GOT3 (cell line): ENCODE results near the gene A3GALT2.
"Not testable (repeated sequence)": the region's sequence is repeated elsewhere in the genome, so short reads cannot be mapped to it uniquely, and the experiment has no call there.

ENCODE experiments used
- DNase-seq: peaks from one replicate; lab custom pipeline; 2025; ENCODE audit warnings: mixed read lengths; lab: John Stamatoyannopoulos, UW

The A3GALT2 gene

DNA sequence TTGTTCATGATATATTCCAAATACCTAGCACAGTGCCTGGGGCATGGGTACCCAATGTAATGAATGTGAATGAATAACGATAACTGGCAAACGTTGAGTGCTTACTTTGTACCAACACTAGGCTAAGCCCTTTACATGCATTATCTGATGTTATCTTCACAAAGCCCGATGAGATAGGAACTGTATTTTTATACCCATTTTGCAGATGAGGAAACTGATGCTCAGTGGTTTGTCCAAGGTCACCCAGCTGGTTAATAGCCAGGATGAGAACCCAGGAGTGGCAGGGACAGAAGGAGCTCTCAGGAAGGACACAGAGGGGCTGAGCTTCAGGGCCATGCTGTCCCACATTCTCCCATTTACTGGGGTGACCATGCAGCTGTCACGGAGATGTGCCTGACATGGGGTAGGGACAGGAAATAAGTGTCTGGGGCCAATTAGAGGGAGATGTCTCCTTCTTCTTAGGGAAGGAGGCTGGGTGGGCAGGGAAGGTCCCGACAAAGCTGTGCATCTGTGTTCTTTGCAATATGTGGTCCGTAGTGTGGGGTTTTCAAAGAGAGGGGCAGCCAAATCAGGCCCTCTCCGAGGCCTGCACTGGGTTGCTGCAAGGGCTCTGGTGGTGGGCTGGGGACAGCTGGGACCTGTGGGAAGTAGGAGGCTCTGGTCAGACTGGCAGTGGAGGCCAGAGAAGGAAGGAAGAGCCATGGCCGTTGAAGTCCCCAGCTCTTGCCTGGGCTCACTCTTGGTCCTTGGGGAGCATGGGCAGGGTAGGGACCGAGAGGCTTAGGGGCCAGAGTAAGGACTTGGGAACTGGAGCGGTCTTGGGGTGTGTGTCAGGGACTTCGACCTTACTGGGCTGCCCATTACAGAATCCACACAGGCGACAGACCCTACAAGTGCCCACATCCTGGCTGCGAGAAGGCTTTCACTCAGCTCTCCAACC, 26.6 kb downstream of the A3GALT2 start:
- no peak for DNase-seq

DNA sequence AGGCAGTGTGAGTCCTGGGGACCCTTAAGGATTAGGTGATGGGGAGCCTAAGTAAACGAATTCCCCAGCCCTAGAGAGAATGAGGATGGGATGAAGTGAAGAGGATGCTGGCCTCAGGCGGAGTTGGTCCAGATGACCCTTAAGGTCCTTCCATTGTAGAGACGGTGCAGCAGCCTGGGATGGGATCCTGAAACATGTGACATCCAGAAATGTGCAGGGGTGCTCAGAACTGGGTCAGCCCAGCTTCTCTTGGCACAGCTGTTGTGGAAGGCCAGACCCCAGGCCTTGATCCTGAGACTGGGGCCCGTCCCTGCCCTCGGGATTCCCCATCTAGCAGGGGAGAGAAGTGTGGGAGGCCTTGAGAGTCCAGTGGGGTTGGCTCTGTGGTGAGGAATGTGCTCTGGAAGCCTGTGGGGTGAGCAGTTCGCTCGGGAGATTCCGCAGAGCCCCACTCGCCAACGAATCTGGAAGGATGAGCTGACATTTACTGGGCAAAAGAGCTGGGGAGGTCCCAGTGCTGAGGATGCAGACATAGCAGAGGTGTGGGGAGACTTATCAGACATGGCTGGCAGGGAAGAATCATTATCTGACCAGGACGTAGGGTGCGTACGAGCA, 28.1 kb downstream of the A3GALT2 start:
- DNase-seq, result no peak

DNA sequence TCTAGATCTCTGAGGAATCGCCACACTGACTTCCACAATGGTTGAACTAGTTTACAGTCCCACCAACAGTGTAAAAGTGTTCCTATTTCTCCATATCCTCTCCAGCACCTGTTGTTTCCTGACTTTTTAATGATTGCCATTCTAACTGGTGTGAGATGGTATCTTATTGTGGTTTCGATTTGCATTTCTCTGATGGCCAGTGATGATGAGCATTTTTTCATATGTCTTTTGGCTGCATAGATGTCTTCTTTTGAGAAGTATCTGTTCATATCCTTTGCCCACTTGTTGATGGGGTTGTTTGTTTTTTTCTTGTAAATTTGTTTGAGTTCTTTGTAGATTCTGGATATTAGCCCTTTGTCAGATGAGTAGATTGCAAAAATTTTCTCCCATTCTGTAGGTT, 30.3 kb downstream of the A3GALT2 start:
- not testable (repeated sequence) for DNase-seq

DNA sequence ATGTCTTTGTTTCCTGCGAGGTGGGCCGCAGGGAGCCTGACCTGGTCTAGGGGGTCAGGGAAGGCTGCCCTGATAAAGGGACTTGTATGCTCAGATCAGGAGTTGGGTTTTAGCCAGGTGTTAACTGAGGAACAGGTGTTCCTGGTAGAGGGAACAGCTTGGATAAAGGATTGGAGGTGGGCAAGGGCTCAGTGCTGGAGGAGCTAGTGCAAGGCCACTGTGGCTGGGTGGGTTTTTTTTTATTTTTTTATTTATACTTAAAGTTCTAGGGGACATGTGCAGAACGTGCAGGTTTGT, 31.1 kb downstream of the A3GALT2 start:
- DNase-seq, result no peak

DNA sequence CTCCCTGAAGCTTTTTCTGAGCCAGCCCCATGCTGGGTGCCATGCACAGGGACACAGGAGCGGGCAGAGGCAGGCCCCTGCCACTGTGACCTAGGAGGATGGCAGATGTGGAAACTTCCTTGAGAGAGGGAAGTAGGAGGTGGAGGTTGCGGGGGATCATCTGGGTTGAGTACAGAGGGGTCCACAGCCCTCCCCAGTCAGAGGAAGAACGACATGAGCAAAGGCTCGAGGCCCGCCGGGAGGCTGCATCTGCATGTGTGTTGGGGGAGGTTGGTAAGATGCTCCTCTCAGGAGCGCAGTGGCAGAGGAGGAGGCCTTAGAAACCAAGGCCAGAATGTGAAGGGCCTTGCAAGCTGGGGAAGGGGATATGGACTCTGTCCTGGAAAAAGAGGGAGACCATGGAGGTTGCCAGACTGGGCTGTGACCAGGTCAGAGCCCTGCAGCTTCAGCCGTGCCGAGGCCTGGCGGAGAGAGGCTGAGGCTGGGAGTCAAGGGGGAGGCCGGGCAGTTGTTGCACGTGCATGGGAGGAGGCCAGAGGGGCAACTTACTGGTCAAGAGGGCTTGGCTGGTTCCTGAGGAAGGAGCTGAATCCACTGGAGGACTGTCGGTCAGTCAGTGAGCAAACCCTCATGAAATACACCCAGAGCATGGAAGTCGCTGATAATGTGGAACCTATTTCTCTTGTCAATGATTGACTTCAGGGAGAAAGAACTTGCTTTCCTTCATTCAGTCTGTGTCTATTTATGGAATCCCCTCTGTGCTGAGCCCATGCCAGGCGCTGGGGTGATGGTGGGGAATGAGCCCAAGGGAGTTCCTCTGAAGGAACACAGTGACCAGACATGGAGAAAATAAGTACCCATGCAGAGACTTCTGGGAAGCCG, 31.7 kb downstream of the A3GALT2 start:
- no peak for DNase-seq

DNA sequence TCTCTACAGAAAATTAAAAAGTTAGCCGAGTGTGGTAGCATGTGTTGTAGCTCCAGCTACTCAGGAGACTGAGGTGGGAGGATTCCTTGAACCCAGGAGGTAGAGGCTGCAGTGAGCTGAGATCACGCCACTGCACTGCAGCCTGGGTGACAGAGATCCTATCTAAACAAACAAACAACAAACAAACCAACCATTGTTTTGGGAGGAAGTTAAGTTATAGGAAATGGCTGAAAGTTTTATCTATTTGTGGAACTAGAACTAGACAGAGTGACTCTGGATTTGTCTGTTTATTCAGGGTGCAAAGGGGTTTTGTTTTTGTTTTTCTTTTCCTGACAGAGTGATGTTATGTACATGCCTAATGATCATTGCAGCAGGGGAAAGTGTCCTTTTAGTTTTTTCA, 33.6 kb downstream of the A3GALT2 start:
- DNase-seq, result no peak

DNA sequence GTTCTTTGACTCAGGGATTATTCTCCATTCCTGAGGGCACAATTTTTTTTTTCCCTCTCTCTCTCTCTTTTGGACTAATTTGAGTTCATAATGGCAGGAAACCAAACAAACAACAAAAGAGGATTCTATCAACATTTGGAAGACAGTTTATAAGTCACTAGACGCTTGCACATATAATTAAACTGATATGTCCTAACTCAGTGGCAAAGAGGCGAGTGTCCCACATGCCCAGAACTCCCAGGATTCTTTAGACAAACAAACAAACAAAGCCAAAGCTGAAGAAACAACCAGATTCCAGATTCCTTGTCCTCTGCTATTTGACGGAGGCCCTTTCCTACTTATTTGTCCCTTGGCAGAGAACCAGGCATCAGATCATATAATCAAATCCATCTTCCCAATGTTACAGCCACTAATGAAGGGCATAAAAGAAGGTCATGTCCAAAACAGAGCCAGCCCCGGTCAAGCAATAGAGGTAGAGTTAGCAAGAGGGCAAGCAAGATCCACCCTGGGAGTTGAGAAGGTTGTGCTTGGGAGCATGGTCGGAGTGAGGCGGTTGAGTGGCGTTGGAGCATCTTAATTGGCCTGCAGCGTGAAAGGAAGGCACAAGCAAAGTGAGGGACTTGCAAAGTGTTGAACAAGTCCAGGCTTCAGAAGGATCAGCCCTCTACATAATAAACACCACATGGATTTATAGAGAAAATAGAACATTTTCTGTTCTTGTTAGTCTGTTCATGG, 34.3 kb downstream of the A3GALT2 start:
- no peak for DNase-seq

DNA sequence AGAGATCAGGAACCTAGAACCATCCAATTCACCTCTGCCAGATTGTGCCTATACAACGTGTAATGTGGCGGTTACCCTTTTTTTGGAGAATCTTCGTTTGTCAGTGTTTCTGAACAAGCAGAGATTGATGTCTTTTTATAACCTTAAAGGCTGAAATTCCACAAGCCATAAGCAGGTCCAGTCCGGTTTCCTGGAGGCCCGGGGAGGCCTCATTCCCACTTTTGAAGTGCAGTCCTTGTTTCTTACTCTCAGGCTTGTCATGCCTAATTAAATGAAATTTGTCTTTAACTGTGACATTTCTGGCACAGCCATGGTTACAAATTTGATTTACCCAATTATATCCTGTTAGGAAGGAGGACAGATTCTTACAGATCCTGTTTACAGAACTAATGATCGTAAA, 36.8 kb downstream of the A3GALT2 start:
- DNase-seq, result no peak

DNA sequence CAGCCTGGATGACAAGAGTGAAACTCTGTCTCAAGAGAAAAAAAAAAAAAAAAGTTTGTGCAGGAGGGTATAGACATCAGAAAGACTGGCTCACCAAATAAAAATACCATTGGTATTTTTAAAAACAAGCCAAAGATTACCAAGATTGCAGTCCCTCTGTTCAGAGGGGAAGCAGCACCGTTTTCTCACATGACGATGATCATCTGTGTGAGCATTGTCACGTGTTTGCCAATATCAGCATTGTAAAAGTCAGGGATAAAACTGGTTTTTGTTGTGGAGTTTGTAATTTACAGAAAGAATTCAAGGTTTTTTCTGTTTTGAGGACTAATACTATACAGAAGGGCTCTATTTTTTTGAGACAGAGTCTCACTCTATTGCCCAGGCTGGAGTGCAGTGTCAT, 38.1 kb downstream of the A3GALT2 start:
- no peak for DNase-seq

DNA sequence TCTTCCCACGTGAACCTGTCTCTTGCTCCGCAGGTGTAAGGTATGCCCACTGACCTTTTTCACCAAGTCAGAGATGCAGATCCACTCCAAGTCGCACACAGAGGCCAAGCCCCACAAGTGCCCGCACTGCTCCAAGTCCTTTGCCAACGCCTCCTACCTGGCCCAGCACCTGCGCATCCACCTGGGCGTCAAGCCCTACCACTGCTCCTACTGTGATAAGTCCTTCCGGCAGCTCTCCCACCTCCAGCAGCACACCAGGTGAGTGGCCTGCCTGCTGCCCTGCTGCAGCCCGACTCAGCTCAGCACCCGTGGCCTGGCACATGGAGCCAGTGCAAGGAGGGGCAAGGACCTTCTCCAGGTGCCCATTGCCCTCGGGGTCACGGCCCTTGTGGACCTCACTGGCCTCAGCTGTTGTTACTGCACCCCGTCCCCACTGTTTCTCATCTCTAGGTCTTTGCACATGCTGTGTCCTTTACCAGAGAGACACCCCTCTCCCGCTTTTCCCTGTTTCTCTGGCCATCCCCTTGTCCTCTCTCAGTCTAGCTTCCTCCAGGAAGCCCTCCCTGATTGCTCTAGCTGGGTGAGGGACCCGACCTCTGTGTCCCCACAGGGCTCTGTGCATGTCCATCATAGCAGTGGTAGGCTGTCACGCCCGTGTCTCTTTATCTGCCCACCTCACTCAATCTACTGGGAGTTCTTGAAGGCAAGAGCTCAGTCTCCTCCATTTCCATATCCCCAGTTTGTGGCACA, 39.2 kb downstream of the A3GALT2 start:
- no peak for DNase-seq

DNA sequence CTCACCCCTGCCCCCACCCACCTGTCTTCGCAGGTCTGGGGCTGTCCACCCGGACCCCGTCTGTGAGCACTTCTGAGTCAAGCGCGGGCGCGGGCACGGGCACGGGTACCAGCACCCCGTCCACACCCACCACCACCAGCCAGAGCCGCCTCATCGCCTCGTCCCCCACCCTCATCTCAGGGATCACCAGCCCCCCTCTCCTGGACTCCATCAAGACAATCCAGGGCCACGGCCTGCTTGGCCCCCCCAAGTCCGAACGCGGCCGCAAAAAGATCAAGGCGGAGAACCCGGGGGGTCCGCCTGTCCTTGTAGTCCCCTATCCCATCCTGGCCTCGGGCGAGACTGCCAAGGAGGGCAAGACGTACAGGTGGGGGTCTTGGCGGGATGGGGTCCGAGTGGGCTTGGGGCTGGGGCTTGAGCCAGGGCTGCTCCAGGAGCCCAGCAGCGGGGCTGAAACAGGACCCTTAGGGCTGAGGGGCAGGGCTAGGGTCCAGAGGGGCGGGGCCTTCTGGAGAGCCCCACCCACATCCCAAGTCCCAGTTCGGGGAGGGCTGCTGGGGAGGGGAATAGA, 40.7 kb downstream of the A3GALT2 start:
- no peak for DNase-seq

DNA sequence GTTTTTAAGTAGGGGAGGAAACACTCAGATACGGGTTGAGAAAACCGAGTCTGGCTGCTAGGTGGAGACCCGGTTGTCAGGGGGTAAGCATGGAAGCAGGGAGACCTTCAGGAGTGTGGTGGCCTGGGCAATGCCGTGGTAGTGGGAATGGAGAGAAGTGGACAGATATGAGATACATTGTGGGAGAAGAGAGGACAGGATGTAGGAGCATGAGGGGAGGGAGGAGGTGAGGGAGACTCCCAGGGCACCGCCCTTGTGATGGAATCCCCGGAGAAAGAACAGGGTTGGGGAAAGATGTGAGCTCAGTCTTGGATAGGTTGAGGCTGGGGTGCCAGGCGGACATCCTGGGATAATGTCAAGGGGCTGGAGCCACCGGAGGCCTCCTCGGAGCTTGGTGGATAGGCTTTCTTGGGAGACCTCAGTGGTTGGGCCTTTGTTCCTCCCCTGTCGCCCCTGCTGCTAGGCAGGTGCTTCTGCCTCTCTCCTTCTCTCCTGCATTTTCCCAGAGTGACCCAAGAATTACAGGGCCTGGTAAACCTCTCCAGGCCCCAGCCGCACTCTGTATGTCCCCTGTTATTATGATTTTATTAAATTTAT, 43.3 kb downstream of the A3GALT2 start:
- DNase-seq, result no peak

DNA sequence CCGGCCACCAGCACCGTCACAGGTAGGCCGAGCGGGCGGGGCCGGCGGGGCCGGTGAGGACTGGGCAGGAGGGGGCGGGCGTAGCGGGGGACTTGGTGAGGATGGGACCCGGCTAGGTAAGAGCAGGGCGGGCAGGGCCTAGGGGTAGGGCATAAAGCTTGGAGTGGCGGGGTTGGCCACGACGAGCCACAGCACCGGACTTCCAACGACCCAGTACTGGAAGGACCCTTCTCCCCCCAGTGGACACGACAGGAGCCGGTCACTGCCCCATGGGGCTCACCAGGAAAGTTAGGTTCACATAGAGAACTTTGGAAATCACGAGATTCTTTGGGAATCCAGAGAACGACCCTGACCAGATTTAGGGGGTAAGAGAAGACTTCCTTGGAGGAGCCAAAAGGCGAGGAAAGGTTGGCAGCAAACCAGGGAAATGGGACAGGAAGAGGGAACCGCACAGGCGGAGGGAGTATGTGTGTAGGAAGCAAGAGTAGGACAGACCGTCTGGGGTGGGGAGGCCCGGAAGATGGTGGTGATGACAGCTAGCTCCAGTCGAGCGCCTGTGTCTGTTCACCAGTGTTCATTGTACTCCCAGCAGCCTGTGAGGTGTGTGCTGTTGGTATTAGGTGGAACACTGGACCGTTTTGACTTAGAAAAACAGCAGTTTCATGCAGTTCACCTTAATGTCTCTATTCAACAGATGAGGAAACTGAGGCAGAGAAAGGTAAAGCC, 44.2 kb downstream of the A3GALT2 start:
- no peak for DNase-seq

DNA sequence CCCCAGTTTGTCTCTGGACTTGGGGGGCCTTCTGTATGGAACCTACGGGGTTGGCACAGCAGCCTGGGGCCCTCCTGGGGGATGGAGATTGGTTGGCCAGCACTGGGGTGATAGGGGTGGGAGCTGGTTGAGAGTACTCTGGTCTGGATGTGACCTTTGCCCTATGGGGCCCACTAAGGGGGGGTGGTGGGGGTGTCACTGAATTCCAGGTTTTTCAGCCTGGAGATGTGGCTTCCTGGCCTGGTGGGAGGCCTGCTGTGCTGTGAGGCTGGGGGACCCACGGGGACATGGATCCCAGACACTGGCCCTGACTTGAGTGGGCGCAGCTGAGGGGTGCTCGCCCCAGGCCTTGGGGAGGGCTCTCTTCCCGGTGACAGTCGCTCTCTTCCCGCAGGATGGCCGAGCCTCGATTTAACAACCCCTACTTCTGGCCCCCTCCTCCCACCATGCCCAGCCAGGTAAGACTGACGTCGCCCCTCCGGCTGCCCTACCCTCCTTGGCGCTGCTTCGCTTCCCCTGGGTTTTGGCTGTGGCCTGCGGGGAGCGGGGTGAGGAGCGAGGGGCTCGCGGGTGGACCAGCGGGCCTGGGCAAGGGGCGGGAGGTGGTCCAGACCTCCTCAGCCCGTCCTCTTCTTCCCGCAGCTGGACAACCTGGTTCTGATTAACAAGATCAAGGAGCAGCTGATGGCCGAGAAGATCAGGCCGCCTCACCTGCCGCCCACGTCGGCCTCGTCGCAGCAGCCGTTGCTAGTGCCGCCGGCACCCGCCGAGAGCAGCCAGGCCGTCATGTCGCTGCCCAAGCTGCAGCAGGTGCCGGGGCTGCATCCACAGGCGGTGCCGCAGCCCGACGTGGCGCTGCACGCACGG, 45.0 kb downstream of the A3GALT2 start:
- DNase-seq, result no peak

DNA sequence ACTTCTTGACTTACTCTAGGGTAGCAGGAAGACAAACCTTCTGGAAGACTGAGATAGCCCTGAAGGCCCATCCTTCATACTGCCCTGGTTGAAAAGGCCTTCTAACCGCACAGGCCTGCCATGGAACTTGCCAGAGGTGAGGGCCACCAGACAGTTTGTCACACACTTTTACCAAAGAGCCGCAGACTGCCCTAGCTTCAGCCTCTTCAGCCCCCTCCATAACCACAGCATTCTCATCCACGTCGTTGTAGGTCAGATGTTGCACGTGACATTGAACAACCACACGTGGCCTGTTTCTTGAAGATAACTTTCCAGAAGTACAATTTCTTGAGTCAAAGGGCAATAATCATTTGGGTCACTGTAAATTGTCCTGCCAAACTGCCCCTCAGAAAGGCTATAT, 45.7 kb downstream of the A3GALT2 start:
- DNase-seq, result no peak

DNA sequence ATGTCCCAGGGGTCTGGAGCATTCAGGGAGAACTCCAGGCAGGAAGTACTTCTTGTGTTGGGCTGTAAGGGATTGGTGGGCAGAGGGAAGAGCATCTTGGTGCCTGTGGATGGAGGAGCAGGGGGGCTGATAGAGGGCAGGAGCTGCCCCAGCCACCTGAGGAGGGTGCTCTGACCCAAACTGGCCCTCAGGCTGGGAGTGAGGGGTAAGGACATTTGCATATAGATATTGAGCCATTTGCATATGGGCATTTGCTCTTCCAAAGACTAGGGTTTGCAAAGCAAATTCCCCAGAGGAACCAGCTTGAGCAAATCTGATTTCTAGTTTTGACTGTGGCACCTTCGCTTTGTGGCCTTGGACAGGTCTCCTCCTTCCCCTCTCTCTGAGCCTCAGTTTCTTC, 46.5 kb downstream of the A3GALT2 start:
- no peak for DNase-seq

DNA sequence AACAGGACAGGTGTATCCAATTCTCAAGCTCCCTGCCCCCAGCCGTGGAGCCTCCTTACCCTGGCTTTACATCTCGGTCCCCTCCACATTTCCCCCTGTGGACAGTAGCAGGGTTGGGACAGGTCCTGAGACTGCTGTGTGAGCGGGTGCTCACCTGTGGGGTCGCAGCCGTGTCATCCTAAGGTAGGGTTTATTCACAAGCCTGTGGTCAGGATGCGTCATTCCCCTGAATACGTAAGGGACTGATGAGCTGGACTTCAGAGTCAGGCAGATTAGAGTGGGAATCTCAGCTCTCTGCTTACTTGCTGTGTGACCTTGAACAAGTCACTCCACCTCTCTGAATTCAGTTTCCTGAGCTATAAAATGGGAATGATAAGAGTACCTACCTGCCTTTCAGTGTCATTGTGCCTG, 46.9 kb downstream of the A3GALT2 start:
- DNase-seq, result no peak

DNA sequence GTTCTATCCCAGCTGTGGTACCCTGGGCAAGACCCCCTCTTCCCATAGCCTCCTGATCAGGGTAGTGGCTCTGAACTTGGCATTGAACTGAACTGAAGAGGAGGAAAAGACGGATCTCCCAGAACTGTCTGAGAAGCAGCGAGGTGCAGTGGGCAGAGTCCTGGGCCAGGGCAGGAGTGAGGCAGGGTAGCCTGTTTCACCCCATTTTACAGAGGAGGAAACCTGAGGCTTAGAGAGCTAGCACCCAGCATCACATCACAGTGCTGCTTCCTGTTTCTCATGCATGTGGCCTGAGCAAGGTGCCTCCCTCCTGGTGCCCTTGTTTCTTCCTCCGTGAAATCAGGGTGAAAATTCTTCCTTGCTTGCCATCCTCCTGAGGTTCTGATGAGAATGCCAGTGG, 47.5 kb downstream of the A3GALT2 start:
- no peak for DNase-seq

DNA sequence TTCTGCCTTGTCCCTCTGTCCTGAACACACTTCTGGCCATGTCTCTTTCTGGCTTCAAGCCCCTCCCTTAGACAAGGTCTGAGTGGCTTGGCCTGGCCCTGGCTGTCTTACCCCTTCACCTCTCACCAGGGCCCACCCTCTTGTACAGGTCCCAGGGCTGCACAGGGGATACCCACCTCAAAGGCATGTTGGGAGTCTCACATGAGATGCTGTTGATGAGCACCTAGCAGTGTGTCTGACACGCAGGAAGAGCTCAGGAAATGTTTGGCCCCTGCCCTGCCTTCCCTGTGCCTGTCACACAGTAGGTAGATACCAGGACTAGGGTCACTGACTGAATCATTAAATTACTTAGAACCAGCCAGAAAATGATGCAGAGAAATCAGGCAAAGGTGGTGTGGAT, 48.0 kb downstream of the A3GALT2 start:
- DNase-seq, result no peak
